ENCODE results near the gene RBFOX1.

RBFOX1 gene

DNA sequence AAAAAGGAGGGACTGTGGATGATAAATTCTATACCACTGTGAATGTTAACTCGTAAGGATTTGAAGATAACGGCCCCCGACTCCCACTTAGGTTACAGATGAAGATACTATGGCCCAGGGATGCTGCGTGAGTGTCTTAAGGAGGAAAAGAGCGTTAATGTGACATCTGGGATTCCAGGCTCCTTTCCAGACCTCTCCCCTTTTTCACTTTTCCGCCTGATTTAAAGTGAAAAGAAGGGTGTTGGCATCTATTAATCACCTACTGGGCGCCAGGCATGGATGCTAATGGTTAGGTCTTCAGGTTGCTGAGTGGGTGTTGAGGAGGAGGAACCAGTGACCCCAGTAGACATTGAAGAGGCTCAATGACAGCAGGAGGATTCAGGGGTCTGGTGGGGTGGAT lies 117.8 kb downstream of the RBFOX1 start:
- no peaks in the 10 kb centered on the region for H3K36me3 ChIP-seq
- TF ChIP-seq, protein P1, sequence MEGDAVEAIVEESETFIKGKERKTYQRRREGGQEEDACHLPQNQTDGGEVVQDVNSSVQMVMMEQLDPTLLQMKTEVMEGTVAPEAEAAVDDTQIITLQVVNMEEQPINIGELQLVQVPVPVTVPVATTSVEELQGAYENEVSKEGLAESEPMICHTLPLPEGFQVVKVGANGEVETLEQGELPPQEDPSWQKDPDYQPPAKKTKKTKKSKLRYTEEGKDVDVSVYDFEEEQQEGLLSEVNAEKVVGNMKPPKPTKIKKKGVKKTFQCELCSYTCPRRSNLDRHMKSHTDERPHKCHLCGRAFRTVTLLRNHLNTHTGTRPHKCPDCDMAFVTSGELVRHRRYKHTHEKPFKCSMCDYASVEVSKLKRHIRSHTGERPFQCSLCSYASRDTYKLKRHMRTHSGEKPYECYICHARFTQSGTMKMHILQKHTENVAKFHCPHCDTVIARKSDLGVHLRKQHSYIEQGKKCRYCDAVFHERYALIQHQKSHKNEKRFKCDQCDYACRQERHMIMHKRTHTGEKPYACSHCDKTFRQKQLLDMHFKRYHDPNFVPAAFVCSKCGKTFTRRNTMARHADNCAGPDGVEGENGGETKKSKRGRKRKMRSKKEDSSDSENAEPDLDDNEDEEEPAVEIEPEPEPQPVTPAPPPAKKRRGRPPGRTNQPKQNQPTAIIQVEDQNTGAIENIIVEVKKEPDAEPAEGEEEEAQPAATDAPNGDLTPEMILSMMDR (IDR thresholded peaks at IDR 0.05; ENCODE audit: low read depth, low read length) = no peak
- H3K27me3 ChIP-seq = no peaks in the 10 kb centered on the region
- no peak for DNase-seq
- no peaks in the 10 kb centered on the region; the same call in 1 of the 2 replicates for H3K9me3 ChIP-seq
- no peaks in the 10 kb centered on the region for H3K4me1 ChIP-seq
- no peak overlapping the region for H3K4me3 ChIP-seq (ENCODE audit: low read depth, low read length)

DNA sequence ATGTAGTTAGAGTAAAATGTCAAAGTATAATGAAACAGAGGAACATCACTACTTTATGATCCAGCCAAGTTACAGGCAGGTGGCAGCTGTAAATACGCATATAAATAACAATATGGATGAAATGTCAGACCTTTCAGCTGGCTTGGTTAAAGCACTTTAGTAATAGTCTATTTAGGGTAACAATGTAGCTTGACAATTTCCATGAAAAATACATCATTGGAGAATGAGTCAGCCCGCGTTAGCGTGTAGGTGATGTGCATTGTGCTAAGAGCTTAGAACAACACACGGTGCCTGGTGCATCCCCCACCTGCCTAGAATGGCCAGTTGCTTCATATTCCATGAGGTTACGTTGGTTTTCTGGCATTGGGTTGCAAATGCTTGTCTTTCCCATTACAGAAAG lies 119.4 kb downstream of the RBFOX1 start:
- Histone ChIP-seq H3K4me1 (no peaks in the 10 kb centered on the region), H3K9me3 (no peaks in the 10 kb centered on the region; the same call in 1 of the 2 replicates), H3K36me3 (no peaks in the 10 kb centered on the region), H3K27me3 (no peaks in the 10 kb centered on the region), H3K4me3 (ENCODE audit: low read depth, low read length) (no peak overlapping the region)
- DNase-seq = no peak
- TF ChIP-seq, protein P1 (IDR thresholded peaks at IDR 0.05; ENCODE audit: low read depth, low read length) = no peak

- Histone ChIP-seq H3K9me3 (no peaks in the 10 kb centered on the region; the same call in 1 of the 2 replicates), H3K27me3 (no peaks in the 10 kb centered on the region), H3K36me3 (no peaks in the 10 kb centered on the region), H3K4me1 (no peaks in the 10 kb centered on the region), H3K4me3 (ENCODE audit: low read depth, low read length) (no peak overlapping the region)
- TF ChIP-seq, protein P1 (IDR thresholded peaks at IDR 0.05; ENCODE audit: low read depth, low read length) = no peak
- no peak for DNase-seq
These were observed 123.6 kb downstream of the RBFOX1 start for GRCh38 chr16:7456211-7456610.

- Histone ChIP-seq H3K36me3 (no peaks in the 10 kb centered on the region), H3K4me3 (ENCODE audit: low read depth, low read length) (no peak overlapping the region), H3K4me1 (no peaks in the 10 kb centered on the region), H3K9me3 (no peaks in the 10 kb centered on the region), H3K27me3 (no peaks in the 10 kb centered on the region)
- TF ChIP-seq, protein P1 (IDR thresholded peaks at IDR 0.05; ENCODE audit: low read depth, low read length) = no peak
- no peak for DNase-seq
These were observed 125.5 kb downstream of the RBFOX1 start for GRCh38 chr16:7458144-7458543.

DNA sequence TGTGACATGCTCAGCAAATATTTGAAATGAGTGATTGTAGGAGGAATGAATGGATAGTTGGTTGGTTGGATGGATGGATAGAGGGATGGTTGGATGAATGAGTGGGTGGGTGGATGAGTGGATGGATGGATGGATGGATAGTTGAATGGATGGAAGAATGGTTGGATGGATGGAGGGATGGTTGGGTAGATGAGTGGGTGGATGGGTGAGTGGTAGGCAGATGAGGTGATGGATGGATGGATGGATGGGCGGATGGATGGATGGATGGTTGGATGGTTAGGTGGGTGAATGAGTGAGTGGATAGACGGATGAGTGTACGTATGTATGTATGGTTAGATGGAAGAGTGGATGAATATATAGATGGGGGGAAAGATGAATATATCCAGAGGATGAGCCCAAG lies 137.7 kb downstream of the RBFOX1 start:
- no peak overlapping the region for H3K4me3 ChIP-seq (ENCODE audit: low read depth, low read length)
- TF ChIP-seq, protein P1 (IDR thresholded peaks at IDR 0.05; ENCODE audit: low read depth, low read length) = no peak
- no peaks in the 10 kb centered on the region for H3K4me1 ChIP-seq
- no peaks in the 10 kb centered on the region for H3K36me3 ChIP-seq
- DNase-seq = no peak
- no peaks in the 10 kb centered on the region for H3K27me3 ChIP-seq
- H3K9me3 ChIP-seq = no peaks in the 10 kb centered on the region; the same call in 1 of the 2 replicates

GRCh38 chr16:7471268-7471667 lies 138.6 kb downstream of the RBFOX1 start:
- TF ChIP-seq, protein P1 (IDR thresholded peaks at IDR 0.05; ENCODE audit: low read depth, low read length) = no peak
- no peaks in the 10 kb centered on the region; the same call in none of the 2 replicates for H3K9me3 ChIP-seq
- no peaks in the 10 kb centered on the region for H3K4me1 ChIP-seq
- H3K36me3 ChIP-seq = no peaks in the 10 kb centered on the region
- no peak overlapping the region for H3K4me3 ChIP-seq (ENCODE audit: low read depth, low read length)
- no peaks in the 10 kb centered on the region for H3K27me3 ChIP-seq
- no peak for DNase-seq

Measured in BE2C (cell line).